AG09309 (cell line): ENCODE measurements around the gene ASIC1.

ENCODE experiments used
- DNase-seq: peaks from one replicate; pipeline ENCODE4 v3.0.0-alpha.2; 2010; ENCODE audit warnings: low read depth
- H3K4me3 ChIP-seq: 2 replicates; pipeline ENCODE4 v1.5.1; 2011; ENCODE audit warnings: mild to moderate bottlenecking, low read depth, low read length, moderate library complexity; ENCODE audit not compliant: control insufficient read depth
- TF ChIP-seq, protein P1 (sequence below): IDR thresholded peaks from 2 replicates; pipeline ENCODE4 v1.5.1; 2011; ENCODE audit warnings: mild to moderate bottlenecking, low read depth, low read length, inconsistent platforms; ENCODE audit not compliant: insufficient read depth, control insufficient read depth; ENCODE audit errors: missing control alignments

ASIC1 gene

DNA sequence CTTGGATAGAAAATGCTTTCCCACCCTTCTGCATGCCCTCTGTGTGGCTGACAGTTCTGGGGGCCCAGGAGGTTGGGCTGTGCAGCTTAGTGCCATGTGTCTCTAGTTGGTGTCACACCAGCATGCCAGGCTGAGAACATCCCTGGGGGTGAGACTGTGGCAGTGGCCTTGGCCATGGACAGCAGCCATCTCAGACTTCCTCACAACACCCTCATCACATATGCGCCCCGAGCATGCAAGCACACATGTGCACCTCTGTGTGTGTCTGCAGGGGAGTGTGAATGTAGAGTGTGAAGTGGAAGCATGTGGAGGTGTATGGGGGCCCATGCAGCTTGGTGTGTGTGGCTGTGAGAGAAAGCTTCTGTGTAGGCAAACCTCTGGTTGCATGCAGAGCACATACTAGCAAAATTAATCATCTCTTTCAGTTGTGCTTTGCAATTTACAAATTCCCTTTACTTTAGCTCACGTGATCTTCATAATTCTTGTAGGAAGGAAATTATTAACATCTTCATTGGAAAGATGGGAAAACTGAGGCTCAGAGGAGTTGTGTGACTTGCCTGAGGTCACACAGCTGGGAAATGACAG lies 8.4 kb downstream of the ASIC1 start:
- TF ChIP-seq, protein P1, sequence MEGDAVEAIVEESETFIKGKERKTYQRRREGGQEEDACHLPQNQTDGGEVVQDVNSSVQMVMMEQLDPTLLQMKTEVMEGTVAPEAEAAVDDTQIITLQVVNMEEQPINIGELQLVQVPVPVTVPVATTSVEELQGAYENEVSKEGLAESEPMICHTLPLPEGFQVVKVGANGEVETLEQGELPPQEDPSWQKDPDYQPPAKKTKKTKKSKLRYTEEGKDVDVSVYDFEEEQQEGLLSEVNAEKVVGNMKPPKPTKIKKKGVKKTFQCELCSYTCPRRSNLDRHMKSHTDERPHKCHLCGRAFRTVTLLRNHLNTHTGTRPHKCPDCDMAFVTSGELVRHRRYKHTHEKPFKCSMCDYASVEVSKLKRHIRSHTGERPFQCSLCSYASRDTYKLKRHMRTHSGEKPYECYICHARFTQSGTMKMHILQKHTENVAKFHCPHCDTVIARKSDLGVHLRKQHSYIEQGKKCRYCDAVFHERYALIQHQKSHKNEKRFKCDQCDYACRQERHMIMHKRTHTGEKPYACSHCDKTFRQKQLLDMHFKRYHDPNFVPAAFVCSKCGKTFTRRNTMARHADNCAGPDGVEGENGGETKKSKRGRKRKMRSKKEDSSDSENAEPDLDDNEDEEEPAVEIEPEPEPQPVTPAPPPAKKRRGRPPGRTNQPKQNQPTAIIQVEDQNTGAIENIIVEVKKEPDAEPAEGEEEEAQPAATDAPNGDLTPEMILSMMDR, result no peak
- DNase-seq, result no peak
- no peak overlapping the region for H3K4me3 ChIP-seq

DNA sequence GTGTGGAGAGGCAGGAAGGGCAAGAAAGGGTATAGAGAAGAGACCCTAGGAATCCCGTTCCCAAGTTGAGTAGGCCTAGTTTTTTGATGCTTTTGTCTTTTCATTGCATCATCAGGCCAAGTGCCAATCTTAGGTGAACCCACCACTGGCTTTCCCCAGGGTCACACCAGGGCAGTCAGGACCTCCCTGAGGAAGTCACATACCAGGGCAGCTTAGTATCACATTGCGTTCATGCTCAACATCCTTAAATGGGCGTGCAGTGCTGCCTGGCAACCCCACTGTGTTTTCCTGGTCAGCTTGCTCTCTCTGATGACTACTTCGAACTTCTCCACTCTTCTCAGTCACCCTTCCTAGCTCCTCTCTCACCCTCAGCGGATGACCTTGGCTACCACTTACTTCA lies 9.0 kb downstream of the ASIC1 start:
- no peak overlapping the region for H3K4me3 ChIP-seq
- DNase-seq, result peak; percentile 59
- TF ChIP-seq, protein P1, result no peak

DNA sequence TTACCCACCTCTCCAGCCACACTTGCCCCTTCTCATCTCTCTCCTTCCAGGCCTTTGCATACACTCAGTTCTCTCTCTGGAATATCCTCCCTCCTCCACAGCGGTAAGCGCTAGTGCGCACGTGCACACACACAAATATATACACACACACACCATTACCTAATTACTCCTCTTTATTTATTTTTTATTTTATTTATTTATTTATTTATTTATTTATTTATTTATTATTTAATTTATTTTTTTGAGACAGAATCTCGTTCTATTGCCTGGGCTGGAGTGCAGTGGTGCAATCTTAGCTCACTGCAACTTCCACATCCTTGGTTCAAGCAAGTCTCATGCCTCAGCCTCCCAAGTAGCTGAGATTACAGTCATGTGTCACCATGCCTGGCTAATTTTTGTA lies 11.7 kb downstream of the ASIC1 start:
- no peak for DNase-seq
- TF ChIP-seq, protein P1, result no peak
- no peak overlapping the region for H3K4me3 ChIP-seq

DNA sequence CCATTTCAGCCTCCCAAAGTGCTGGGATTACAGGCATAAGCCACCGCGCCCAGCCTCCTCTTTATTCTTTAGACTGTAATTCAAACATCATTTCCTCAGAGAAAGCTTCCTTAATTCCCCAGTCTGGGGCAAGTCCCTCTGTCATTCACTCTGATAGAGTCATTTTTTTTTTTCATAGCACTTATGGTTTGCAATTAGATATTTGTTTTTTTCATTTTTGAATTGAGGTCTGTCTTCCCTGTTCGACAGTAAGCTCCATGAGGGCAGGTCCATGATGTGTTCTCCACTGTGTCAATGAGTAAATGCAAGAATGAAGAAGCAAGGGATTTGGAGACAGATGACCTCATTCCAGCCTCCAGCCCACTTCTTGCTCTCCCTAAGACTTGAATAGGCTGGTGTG lies 12.1 kb downstream of the ASIC1 start:
- no peak for DNase-seq
- TF ChIP-seq, protein P1, result no peak
- no peak overlapping the region for H3K4me3 ChIP-seq

DNA sequence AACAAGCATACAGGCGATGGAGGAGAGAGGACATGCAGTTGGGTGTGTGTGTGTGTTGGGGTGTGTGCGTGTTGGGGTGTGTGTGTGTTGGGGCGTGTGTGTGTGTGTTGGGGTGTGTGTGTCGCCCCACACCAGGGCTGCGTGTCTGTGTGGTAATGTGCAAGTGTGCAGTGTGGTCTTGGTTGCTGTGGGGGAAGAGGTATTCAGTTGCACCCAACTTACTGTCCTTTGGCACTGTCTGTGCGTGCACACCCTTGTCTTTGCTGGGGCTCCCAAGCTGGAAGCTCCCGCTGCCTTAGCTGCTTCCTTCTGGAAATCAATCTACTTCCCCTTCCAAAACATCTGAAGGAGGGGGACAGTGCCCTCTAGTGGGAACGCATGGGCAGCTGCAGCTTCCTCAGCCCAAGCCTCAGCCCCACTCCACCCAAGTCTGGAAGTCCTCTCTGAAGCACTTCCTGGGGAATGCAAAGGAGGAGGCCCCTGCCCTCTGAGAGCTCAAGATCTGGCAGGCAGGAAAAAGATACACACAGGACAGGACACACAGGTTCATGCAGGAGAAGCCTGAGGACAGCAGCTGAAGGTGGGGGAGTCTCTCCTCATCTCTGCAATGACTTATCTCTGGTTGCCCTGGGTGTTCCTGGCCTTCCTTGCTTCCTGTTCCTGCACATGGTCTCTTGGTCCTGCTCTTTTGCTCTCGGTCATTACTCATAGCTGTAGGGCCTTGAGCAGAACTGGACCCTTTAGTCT lies 13.1 kb downstream of the ASIC1 start:
- TF ChIP-seq, protein P1, result peak; percentile 99
- DNase-seq, result no peak
- no peak overlapping the region for H3K4me3 ChIP-seq

DNA sequence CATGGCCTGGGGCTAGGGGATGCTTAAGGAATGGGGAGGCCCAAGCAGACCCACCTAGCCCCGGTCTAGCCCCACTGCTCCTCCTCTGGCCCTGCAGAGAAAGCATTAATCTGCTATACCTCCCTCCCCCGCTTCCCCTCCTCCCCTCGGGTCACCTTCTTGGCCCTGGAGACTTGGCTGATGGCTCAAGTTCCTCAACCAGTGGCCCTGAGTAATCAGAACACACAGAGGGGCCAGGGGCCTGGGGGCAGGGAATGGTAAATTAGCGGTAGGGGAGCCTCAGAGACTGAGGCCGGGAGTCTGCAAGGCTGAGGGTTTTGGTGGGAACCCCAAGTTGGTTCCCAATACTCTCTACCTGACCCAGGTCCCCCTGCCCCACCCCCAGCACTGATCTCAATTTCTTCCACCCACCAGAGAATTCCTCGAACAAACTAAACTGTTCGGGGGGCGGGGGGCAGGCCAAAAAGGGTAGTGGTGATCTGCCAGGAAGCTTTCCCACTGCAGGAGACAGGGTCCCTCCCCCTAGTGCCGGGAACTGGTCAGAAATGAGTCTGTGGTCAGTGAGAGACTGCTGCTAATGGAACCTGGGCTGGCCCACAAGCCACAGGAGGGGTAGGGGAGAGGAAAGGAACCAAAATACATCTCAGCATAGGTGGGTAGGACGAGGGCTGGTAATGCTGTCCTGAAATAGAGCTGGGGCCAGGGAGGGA lies 15.0 kb downstream of the ASIC1 start:
- DNase-seq, result no peak
- TF ChIP-seq, protein P1, result no peak
- H3K4me3 ChIP-seq, result no peak overlapping the region
